Rectal smooth muscle tissue (tissue), 1 donor: ENCODE results near the gene TRIOBP.

Experiments used
- H3K27ac ChIP-seq: one replicate; pipeline ENCODE4 v1.7.0; 2013; ENCODE audit warnings: low read depth, low read length, inconsistent platforms
- H3K27me3 ChIP-seq: one replicate; pipeline ENCODE4 v1.7.0; 2013; ENCODE audit warnings: low read length; ENCODE audit not compliant: control insufficient read depth, insufficient read depth
- H3K36me3 ChIP-seq: one replicate; pipeline ENCODE4 v1.7.0; 2013; ENCODE audit warnings: low read length; ENCODE audit not compliant: control insufficient read depth, insufficient read depth
- H3K4me1 ChIP-seq: one replicate; pipeline ENCODE4 v1.7.0; 2013; ENCODE audit warnings: low read length; ENCODE audit not compliant: control insufficient read depth, insufficient read depth
- H3K4me3 ChIP-seq: one replicate; pipeline ENCODE4 v1.7.0; 2013; ENCODE audit warnings: low read length
- H3K9ac ChIP-seq: one replicate; pipeline ENCODE4 v1.7.0; 2013; ENCODE audit warnings: low read length

The TRIOBP gene

GRCh38 chr22:37768273-37768672 is 71.4 kb downstream of the TRIOBP start:
- Histone ChIP-seq H3K27me3 (no peaks in the 10 kb centered on the region), H3K4me3 (no peak overlapping the region), H3K9ac (no peak overlapping the region), H3K4me1 (peaks cover 4% of the 10 kb centered on the region), H3K36me3 (peaks cover 31% of the 10 kb centered on the region), H3K27ac (no peak overlapping the region)

DNA sequence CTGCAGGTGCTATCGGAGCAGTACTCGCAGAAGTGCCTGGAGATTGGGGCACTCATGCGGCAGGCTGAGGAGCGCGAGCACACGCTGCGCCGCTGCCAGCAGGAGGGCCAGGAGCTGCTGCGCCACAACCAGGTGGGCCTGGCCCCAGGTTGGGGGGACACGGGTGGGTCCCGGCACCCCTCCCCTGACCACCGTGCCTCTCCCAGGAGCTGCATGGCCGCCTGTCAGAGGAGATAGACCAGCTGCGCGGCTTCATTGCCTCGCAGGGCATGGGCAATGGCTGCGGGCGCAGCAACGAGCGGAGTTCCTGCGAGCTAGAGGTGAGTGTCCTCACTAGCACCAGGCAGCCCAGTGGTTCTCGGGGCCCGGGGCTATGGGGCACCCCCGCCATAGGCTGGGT is 72.2 kb downstream of the TRIOBP start:
- H3K27me3 ChIP-seq, result no peaks in the 10 kb centered on the region
- H3K9ac ChIP-seq, result no peak overlapping the region
- no peak overlapping the region for H3K4me3 ChIP-seq
- no peak overlapping the region for H3K27ac ChIP-seq
- peaks cover 4% of the 10 kb centered on the region for H3K4me1 ChIP-seq
- H3K36me3 ChIP-seq, result peaks cover 26% of the 10 kb centered on the region

GRCh38 chr22:37771081-37771480 is 74.2 kb downstream of the TRIOBP start:
- Histone ChIP-seq H3K4me1 (no peaks in the 10 kb centered on the region), H3K36me3 (peaks cover 29% of the 10 kb centered on the region), H3K4me3 (no peak overlapping the region), H3K9ac (no peak overlapping the region), H3K27me3 (no peaks in the 10 kb centered on the region), H3K27ac (no peak overlapping the region)

GRCh38 chr22:37771702-37772427 is 75.0 kb downstream of the TRIOBP start:
- Histone ChIP-seq H3K27me3 (no peaks in the 10 kb centered on the region), H3K9ac (no peak overlapping the region), H3K4me1 (no peaks in the 10 kb centered on the region), H3K36me3 (peaks cover 29% of the 10 kb centered on the region), H3K27ac (no peak overlapping the region), H3K4me3 (no peak overlapping the region)

DNA sequence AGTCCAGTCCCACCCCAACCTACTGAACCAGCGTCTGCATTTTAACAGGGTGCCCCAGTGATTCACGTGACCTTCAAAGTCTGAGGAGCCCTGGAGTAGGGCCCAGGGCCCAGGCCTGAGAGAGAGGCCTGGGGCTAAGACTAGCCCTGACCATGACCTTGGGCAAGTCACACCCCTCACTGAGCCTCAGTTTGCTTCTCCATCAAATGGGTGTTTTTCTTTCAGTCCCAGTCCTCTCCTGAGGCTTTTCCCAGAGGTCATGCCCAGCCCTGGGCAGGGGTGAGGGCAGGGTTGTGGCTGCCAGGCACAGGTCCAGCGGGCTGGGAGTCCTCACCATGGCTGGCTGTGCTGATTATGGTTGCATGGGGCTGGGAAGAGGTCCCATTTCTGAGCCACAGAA is 77.9 kb downstream of the TRIOBP start:
- H3K27me3 ChIP-seq, result no peaks in the 10 kb centered on the region
- no peak overlapping the region for H3K9ac ChIP-seq
- no peak overlapping the region for H3K27ac ChIP-seq
- H3K36me3 ChIP-seq, result peaks cover 22% of the 10 kb centered on the region
- peaks cover 4% of the 10 kb centered on the region for H3K4me1 ChIP-seq
- no peak overlapping the region for H3K4me3 ChIP-seq

GRCh38 chr22:37775785-37776638 is 79.2 kb downstream of the TRIOBP start:
- H3K27ac ChIP-seq, result peak overlapping the region; percentile 14
- H3K9ac ChIP-seq, result no peak overlapping the region

DNA sequence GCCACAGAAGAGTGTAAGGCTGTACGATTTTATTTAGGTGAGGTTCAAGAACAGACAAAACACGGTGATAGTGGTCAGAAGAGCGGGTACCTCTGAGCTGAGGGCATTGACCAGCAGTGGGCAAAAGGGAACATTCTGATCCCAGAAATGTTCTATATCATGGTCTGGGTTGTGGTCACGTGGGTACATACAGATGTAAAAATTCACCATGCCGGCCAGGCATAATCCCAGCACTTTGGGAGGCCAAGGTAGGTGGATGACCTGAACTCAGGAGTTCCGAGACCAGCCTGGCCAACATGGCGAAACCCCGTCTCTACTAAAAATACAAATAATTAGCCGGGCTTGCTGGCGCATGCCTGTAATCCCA is 79.8 kb downstream of the TRIOBP start:
- no peak overlapping the region for H3K9ac ChIP-seq
- H3K27ac ChIP-seq, result peak overlapping the region; percentile 14
- no peaks in the 10 kb centered on the region for H3K27me3 ChIP-seq
- H3K4me3 ChIP-seq, result no peak overlapping the region
- peaks cover 15% of the 10 kb centered on the region for H3K36me3 ChIP-seq
- peaks cover 4% of the 10 kb centered on the region for H3K4me1 ChIP-seq

More at GRCh38 chr22:37775785-37776638, 79.2 kb downstream of the TRIOBP start:
- H3K4me3 ChIP-seq, result no peak overlapping the region
- peaks cover 20% of the 10 kb centered on the region for H3K36me3 ChIP-seq
- H3K27me3 ChIP-seq, result no peaks in the 10 kb centered on the region
- peaks cover 4% of the 10 kb centered on the region for H3K4me1 ChIP-seq

DNA sequence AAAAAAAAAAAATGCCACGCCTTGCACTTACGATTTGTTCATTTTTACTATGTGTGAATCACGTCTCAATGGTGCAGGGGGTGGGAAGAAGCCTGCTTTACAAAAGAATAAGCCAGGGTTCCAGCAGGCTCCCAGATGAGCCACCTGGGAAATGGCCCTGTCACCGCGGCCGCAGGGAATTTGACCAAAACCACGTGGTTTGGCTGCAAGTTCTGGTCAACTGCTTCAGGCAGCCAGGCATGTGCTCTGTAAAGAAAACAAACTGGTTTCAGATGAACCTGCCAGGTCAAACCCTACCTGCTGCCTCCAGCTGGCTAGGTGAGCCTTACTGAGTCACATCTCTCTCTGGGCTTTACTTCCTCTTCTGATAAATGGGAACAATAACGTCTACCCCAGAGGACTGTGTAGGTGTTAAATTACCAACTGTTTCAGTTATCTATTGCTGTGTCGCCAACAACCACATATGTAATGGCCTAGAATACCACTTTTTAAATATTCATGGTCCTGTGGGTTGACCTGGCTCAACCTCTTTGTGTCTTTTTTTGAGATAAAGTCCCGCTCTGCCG is 80.4 kb downstream of the TRIOBP start:
- Histone ChIP-seq H3K36me3 (peaks cover 10% of the 10 kb centered on the region), H3K9ac (no peak overlapping the region), H3K27ac (no peak overlapping the region), H3K4me3 (no peak overlapping the region), H3K27me3 (no peaks in the 10 kb centered on the region), H3K4me1 (peaks cover 4% of the 10 kb centered on the region)

DNA sequence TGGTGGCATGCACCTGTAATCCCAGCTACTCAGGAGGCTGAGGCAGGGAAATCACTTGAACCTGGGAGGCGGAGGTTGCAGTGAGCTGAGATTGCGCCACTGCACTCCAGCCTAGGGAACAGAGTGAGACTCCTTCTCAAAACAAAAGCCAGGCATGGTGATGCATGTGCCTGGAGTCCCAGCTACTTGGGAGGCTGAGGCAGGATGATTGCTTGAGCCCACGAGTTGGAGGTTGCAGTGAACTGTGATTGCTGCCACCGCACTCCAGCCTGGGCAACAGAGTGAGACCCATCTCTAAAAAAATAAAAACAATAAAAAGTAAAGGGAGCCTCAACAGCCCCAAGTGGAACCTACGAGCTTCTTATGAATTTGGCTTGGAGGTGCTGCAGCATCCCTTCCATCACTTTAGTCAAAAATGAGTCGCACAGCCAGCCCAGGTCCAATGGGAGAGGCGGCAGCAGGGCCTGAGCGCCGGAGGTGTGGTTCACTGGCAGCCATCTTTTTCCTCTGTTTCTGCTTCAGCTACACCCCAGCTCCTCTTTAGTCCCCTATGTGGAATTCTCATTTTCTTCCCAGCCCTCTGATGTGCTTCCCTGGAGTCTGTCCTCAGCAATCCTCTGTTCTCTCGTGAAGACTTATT is 81.6 kb downstream of the TRIOBP start:
- H3K9ac ChIP-seq, result no peak overlapping the region
- H3K4me3 ChIP-seq, result no peak overlapping the region
- H3K27me3 ChIP-seq, result no peaks in the 10 kb centered on the region
- peaks cover 5% of the 10 kb centered on the region for H3K36me3 ChIP-seq
- peaks cover 4% of the 10 kb centered on the region for H3K4me1 ChIP-seq
- H3K27ac ChIP-seq, result no peak overlapping the region

DNA sequence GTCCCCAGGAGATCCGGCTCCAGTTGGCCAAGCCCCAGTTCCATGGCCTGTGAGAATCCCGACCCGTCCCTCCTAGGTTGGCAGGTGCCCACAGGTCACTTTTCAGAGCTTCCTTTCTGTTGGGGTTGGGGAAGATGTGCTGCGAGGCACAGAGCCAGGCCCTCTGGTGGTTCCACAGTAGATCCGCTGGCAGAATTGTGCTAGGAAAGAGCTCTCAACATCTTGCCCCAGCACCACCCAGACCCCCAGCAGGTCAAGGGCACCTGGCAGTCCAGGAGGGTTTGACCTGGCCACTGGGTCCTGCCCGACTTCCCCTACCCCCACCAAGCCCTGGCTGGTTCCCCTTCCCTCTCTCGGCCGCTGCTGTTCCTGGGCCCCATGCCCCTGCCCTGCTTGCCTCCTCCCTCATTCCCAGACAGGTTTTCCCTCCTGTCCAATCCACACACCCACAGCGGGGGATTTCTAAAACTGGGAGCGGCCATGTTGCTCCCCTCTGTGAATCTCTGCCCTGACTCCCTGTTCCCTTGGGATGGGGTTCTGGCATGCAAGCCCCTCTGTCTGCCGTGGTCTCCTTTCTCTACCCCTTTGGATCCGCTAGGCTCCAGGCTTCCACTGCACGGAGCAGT is 84.7 kb downstream of the TRIOBP start:
- Histone ChIP-seq H3K9ac (no peak overlapping the region), H3K4me3 (no peak overlapping the region), H3K27ac (no peak overlapping the region), H3K27me3 (no peaks in the 10 kb centered on the region), H3K36me3 (no peaks in the 10 kb centered on the region), H3K4me1 (peaks cover 4% of the 10 kb centered on the region)

DNA sequence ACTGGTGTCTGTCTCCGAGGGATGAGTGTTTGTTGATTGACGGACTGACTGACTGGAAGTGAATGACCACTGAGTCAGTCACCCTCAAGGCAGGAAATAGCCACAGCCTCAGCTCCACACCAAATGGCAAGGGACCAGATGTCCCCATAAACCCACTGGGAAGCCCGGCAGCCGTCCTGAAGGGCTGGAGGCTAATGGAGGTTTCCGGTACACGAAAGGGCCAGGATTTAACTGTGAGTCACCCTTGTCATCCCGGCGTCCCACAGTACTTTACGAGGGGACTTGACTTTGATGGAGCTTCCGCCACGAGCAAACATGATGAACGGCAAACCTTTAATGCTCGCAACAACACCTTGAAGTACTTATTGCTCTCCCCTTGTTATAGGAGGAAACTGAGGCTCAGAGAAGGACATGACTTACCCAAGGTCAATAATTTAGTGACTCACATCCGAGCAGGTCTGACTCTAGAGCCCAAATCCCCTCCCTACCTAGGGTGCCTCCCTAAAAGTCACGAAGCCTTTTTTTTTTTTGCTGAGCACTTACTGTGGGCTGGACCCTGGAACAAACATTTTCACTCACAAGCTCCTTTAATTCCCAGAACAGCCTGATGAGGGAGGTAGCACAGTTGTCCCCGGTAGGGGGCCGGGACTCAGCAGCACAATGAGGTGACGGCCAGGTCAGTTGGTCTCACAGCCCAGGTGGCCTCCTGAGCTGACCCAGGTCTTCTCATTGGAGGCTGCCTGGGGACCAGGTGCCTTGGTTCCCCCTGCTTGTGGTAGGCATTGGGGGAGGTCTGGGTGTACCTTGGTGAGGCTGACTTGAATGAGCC is 85.7 kb downstream of the TRIOBP start:
- Histone ChIP-seq H3K9ac (no peak overlapping the region), H3K36me3 (no peaks in the 10 kb centered on the region), H3K4me1 (no peaks in the 10 kb centered on the region), H3K27me3 (no peaks in the 10 kb centered on the region), H3K4me3 (no peak overlapping the region), H3K27ac (no peak overlapping the region)
